Measurements from ENCODE around the gene DPP3. TPM values are rescaled to one million over a fixed set of nuclear protein-coding genes. Genes with fewer than 3 reads are reported as not detected.

Gene DPP3
- total RNA-seq, 4 donors from 2014 or later = 12.2 to 23.0 (median 22.2) TPM

- peaks cover 38% of the 10 kb centered on the region for H3K36me3 ChIP-seq
- H3K4me1 ChIP-seq = peaks cover 27% of the 10 kb centered on the region
- H3K27me3 ChIP-seq = no peaks in the 10 kb centered on the region
- WGBS = 97% methylated on average over 3 of the region's 3 CpGs
- H3K9me3 ChIP-seq = no peaks in the 10 kb centered on the region
- H3K4me3 ChIP-seq = no peak overlapping the region
- no peak for DNase-seq (ENCODE audit: low spot score in 2 of 2)
- H3K27ac ChIP-seq = no peak overlapping the region
- TF ChIP-seq POLR2AphosphoS5 (IDR thresholded peaks at IDR 0.05) = no peak
- no peak for TF ChIP-seq EP300 (IDR thresholded peaks at IDR 0.05)
- TF ChIP-seq CTCF (IDR thresholded peaks at IDR 0.05) = no peak
- no peak for TF ChIP-seq POLR2A (IDR thresholded peaks at IDR 0.05)
Measured at GRCh38 chr11:66470015-66470414, 10.2 kb upstream of the DPP3 start.

- H3K27me3 ChIP-seq = no peaks in the 10 kb centered on the region
- H3K36me3 ChIP-seq = peaks cover 49% of the 10 kb centered on the region
- H3K27ac ChIP-seq = no peak overlapping the region
- TF ChIP-seq CTCF (IDR thresholded peaks at IDR 0.05) = no peak
- TF ChIP-seq EP300 (IDR thresholded peaks at IDR 0.05) = no peak
- no peak for TF ChIP-seq POLR2A (IDR thresholded peaks at IDR 0.05)
- TF ChIP-seq POLR2AphosphoS5 (IDR thresholded peaks at IDR 0.05) = no peak
- peaks cover 20% of the 10 kb centered on the region for H3K4me1 ChIP-seq
- no peak for DNase-seq (ENCODE audit: low spot score in 2 of 2)
- WGBS = 95% methylated on average over 16 of the region's 16 CpGs
- no peaks in the 10 kb centered on the region for H3K9me3 ChIP-seq
- no peak overlapping the region for H3K4me3 ChIP-seq
Measured at GRCh38 chr11:66471142-66471541, 9.1 kb upstream of the DPP3 start.

- TF ChIP-seq POLR2AphosphoS5 (IDR thresholded peaks at IDR 0.05) (no peak), EP300 (IDR thresholded peaks at IDR 0.05) (no peak), CTCF (IDR thresholded peaks at IDR 0.05) (no peak), POLR2A (IDR thresholded peaks at IDR 0.05) (no peak)
- 92% methylated on average over 9 of the region's 9 CpGs for WGBS
- Histone ChIP-seq H3K9me3 (no peaks in the 10 kb centered on the region), H3K4me1 (peaks cover 16% of the 10 kb centered on the region), H3K36me3 (peaks cover 53% of the 10 kb centered on the region), H3K4me3 (no peak overlapping the region), H3K27me3 (no peaks in the 10 kb centered on the region), H3K27ac (no peak overlapping the region)
- no peak for DNase-seq (ENCODE audit: low spot score in 2 of 2)
Measured at GRCh38 chr11:66472054-66472453, 8.2 kb upstream of the DPP3 start.

GRCh38 chr11:66473167-66473566, 7.1 kb upstream of the DPP3 start:
- no peaks in the 10 kb centered on the region for H3K9me3 ChIP-seq
- 95% methylated on average over 10 of the region's 11 CpGs for WGBS
- H3K36me3 ChIP-seq = peaks cover 53% of the 10 kb centered on the region
- H3K27me3 ChIP-seq = no peaks in the 10 kb centered on the region
- no peak overlapping the region for H3K4me3 ChIP-seq
- H3K4me1 ChIP-seq = peaks cover 6% of the 10 kb centered on the region
- DNase-seq (ENCODE audit: low spot score in 2 of 2) = no peak
- TF ChIP-seq POLR2A (IDR thresholded peaks at IDR 0.05) = no peak
- no peak for TF ChIP-seq POLR2AphosphoS5 (IDR thresholded peaks at IDR 0.05)
- no peak for TF ChIP-seq CTCF (IDR thresholded peaks at IDR 0.05)
- no peak for TF ChIP-seq EP300 (IDR thresholded peaks at IDR 0.05)
- H3K27ac ChIP-seq = no peak overlapping the region

GRCh38 chr11:66473608-66474515, 6.4 kb upstream of the DPP3 start:
- H3K4me3 ChIP-seq = no peak overlapping the region
- DNase-seq (ENCODE audit: low spot score in 2 of 2) = no peak
- H3K9me3 ChIP-seq = no peaks in the 10 kb centered on the region
- peaks cover 6% of the 10 kb centered on the region for H3K4me1 ChIP-seq
- 42% methylated on average over 5 of the region's 20 CpGs for WGBS
- peaks cover 53% of the 10 kb centered on the region for H3K36me3 ChIP-seq
- H3K27ac ChIP-seq = no peak overlapping the region
- no peak for TF ChIP-seq CTCF (IDR thresholded peaks at IDR 0.05)
- no peak for TF ChIP-seq EP300 (IDR thresholded peaks at IDR 0.05)
- TF ChIP-seq POLR2AphosphoS5 (IDR thresholded peaks at IDR 0.05) = no peak
- TF ChIP-seq POLR2A (IDR thresholded peaks at IDR 0.05) = no peak
- no peaks in the 10 kb centered on the region for H3K27me3 ChIP-seq

Measured in suprapubic skin (tissue), 4 donors.